GM23248 (cell line): ENCODE results near the gene HLA-E. TPM values are rescaled to one million over a fixed set of nuclear protein-coding genes. Genes with fewer than 3 reads are reported as not detected.
A peak's percentile ranks its signal among the peaks of the same experiment; 100 is the strongest.

Experiments used
- DNase-seq: peaks from one replicate; pipeline ENCODE4 v3.0.0-alpha.2; 2015
- H2AFZ ChIP-seq: fragments of 200-600 bp; sonication (generic); 2 replicates; pipeline ENCODE4 v1.6.1; 2016; ENCODE audit warnings: antibody characterized with exemption
- H3F3A ChIP-seq: fragments of 200-600 bp; sonication (generic); 2 replicates; pipeline ENCODE4 v1.6.1; 2016; ENCODE audit warnings: mild to moderate bottlenecking, antibody characterized with exemption, mixed run types; ENCODE audit not compliant: insufficient read depth
- H3K27ac ChIP-seq: fragments of 200-600 bp; sonication (generic); 2 replicates; pipeline ENCODE4 v1.5.1; 2016; ENCODE audit warnings: mild to moderate bottlenecking
- H3K27me3 ChIP-seq: fragments of 200-600 bp; sonication (generic); replicated peaks from 2 replicates; pipeline ENCODE4 v1.6.1; 2016; ENCODE audit warnings: mild to moderate bottlenecking; ENCODE audit not compliant: insufficient read depth
- H3K36me3 ChIP-seq: fragments of 200-600 bp; sonication (generic); 2 replicates; pipeline ENCODE4 v1.6.1; 2016; ENCODE audit warnings: low read depth, mild to moderate bottlenecking
- H3K4me1 ChIP-seq: fragments of 200-600 bp; sonication (generic); 2 replicates; pipeline ENCODE4 v1.6.1; 2016; ENCODE audit warnings: mild to moderate bottlenecking; ENCODE audit not compliant: insufficient read depth
- H3K4me2 ChIP-seq: fragments of 200-600 bp; sonication (generic); one replicate; pipeline ENCODE4 v1.6.1; 2016; ENCODE audit warnings: mild to moderate bottlenecking; ENCODE audit not compliant: unreplicated experiment
- H3K4me3 ChIP-seq: fragments of 200-600 bp; sonication (generic); 2 replicates; pipeline ENCODE4 v1.5.1; 2016; ENCODE audit warnings: mild to moderate bottlenecking
- H3K79me2 ChIP-seq: fragments of 200-600 bp; sonication (generic); 2 replicates; pipeline ENCODE4 v1.6.1; 2016; ENCODE audit warnings: mild to moderate bottlenecking; ENCODE audit not compliant: insufficient read depth
- H3K9ac ChIP-seq: fragments of 200-600 bp; sonication (generic); 2 replicates; pipeline ENCODE4 v1.6.1; 2016; ENCODE audit warnings: mild to moderate bottlenecking
- H3K9me2 ChIP-seq: fragments of 200-600 bp; sonication (generic); 2 replicates; pipeline ENCODE4 v1.6.1; 2016; ENCODE audit warnings: mixed run types, mild to moderate bottlenecking, moderate library complexity; ENCODE audit not compliant: insufficient read depth
- H3K9me3 ChIP-seq: fragments of 200-600 bp; sonication (generic); one replicate; pipeline ENCODE4 v1.6.1; 2017; ENCODE audit warnings: low read depth
- H4K20me1 ChIP-seq: fragments of 200-600 bp; sonication (generic); 2 replicates; pipeline ENCODE4 v1.6.0; 2016; ENCODE audit not compliant: insufficient read depth
- EZH2 ChIP-seq: fragments of 200-600 bp; sonication (generic); IDR thresholded peaks from 2 replicates; pipeline ENCODE4 v1.6.1; 2018; ENCODE audit warnings: antibody characterized with exemption, mild to moderate bottlenecking; ENCODE audit not compliant: insufficient read depth, poor library complexity, severe bottlenecking
- EZH2phosphoT487 ChIP-seq: fragments of 200-600 bp; sonication (generic); IDR thresholded peaks from 2 replicates; pipeline ENCODE4 v1.6.1; 2018; ENCODE audit warnings: antibody characterized with exemption, moderate library complexity, mild to moderate bottlenecking, low read depth; ENCODE audit not compliant: insufficient read depth
- WGBS, 2 experiments: methylation state at CpG; one replicate each; pipeline ENCODE4 v1.1.6; 2015 to 2017; ENCODE audit warnings: low lambda C conversion rate in 2 of 2, low coverage in 1 of 2; ENCODE audit errors: missing lambda C conversion rate in 2 of 2; 5-methylcytosine and 5-hydroxymethylcytosine counted together
- in situ Hi-C: fragments of 300-500 bp; cut with MboI; formaldehyde crosslinking; loops from 2 replicates; pipeline ENCODE4 v1.15.0; 2020
- polyA plus RNA-seq: library from polyadenylated mRNA; unstranded; fragments of >200 nt; fragmentation: Nextera tagmentation; extraction: Ambion mirVana; gene quantifications from 2 replicates; pipeline ENCODE4 v1.2.1, GENCODE V29; 2016
- total RNA-seq: library from RNA; depleted of rRNA; stranded (reverse); fragments of >200 nt; shearing (Covaris generic); gene quantifications from 2 replicates; pipeline ENCODE4 v1.2.3, GENCODE V29; 2014

HLA-E gene
- total and polyA plus RNA-seq, 2 experiments from 2014 or later, result 123 to 190 TPM

- Histone ChIP-seq H3K4me1 (peaks cover 14% of the 10 kb centered on the region), H3F3A (peaks cover 17% of the 10 kb centered on the region), H3K27ac (no peak overlapping the region), H3K9ac (no peak overlapping the region), H3K4me2 (peak overlapping the region; percentile 32), H2AFZ (peak overlapping the region; percentile 75), H3K9me3 (no peaks in the 10 kb centered on the region), H4K20me1 (no peaks in the 10 kb centered on the region), H3K79me2 (no peaks in the 10 kb centered on the region), H3K4me3 (no peak overlapping the region), H3K9me2 (no peaks in the 10 kb centered on the region), H3K27me3 (no peaks in the 10 kb centered on the region), H3K36me3 (no peaks in the 10 kb centered on the region)
- 37 to 42% methylated on average over 10 of the region's 10 CpGs for WGBS, 2 experiments
- no peak for TF ChIP-seq EZH2phosphoT487
- peak; percentile 45 for DNase-seq
- in situ Hi-C loops, result no loop called here
These were observed 11.4 kb downstream of the HLA-E start for GRCh38 chr6:30500421-30501355.

GRCh38 chr6:30507849-30508827, 18.8 kb downstream of the HLA-E start:
- no peak overlapping the region for H3K4me2 ChIP-seq
- no peaks in the 10 kb centered on the region for H3K9me2 ChIP-seq
- H4K20me1 ChIP-seq, result no peaks in the 10 kb centered on the region
- peaks cover 6% of the 10 kb centered on the region; the same call in 1 of the 2 replicates for H3K4me1 ChIP-seq
- in situ Hi-C loops, result no loop called here
- no peaks in the 10 kb centered on the region for H3K9me3 ChIP-seq
- no peaks in the 10 kb centered on the region for H3K27me3 ChIP-seq
- H3K9ac ChIP-seq, result no peak overlapping the region
- peak overlapping the region; percentile 78; the same call in 1 of the 2 replicates for H2AFZ ChIP-seq
- 80 to 84% methylated on average over 5 of the region's 5 CpGs for WGBS, 2 experiments
- TF ChIP-seq EZH2phosphoT487 (no peak), EZH2 (no peak)
- no peak overlapping the region for H3K4me3 ChIP-seq
- no peaks in the 10 kb centered on the region for H3K36me3 ChIP-seq
- DNase-seq, result no peak
- H3K79me2 ChIP-seq, result no peaks in the 10 kb centered on the region
- no peaks in the 10 kb centered on the region for H3F3A ChIP-seq
- H3K27ac ChIP-seq, result no peak overlapping the region

GRCh38 chr6:30508890-30509736, 19.8 kb downstream of the HLA-E start:
- 23 to 26% methylated on average over 5 of the region's 5 CpGs for WGBS, 2 experiments
- Histone ChIP-seq H3K9ac (no peak overlapping the region), H3K27me3 (no peaks in the 10 kb centered on the region), H3K27ac (no peak overlapping the region), H3F3A (no peaks in the 10 kb centered on the region), H3K36me3 (no peaks in the 10 kb centered on the region), H2AFZ (peak overlapping the region; percentile 78), H3K9me3 (no peaks in the 10 kb centered on the region), H3K4me1 (peaks cover 6% of the 10 kb centered on the region; the same call in 1 of the 2 replicates), H3K9me2 (no peaks in the 10 kb centered on the region), H3K4me2 (no peak overlapping the region), H3K79me2 (no peaks in the 10 kb centered on the region), H4K20me1 (no peaks in the 10 kb centered on the region), H3K4me3 (no peak overlapping the region)
- in situ Hi-C loops, result no loop called here
- DNase-seq, result peak; percentile 48
- TF ChIP-seq EZH2phosphoT487, result no peak
- TF ChIP-seq EZH2, result no peak
